Osteoblast (primary cell): ENCODE measurements around the gene FGF3. TPM values are rescaled to one million over a fixed set of nuclear protein-coding genes. Genes with fewer than 3 reads are reported as not detected.

Experiments
- DNase-seq: peaks from one replicate; pipeline ENCODE4 v3.0.0; 2011; ENCODE audit warnings: low spot score, mixed read lengths; ENCODE audit not compliant: insufficient read length; ENCODE audit errors: missing footprints
- H2AFZ ChIP-seq: 2 replicates; pipeline ENCODE4 v1.6.0; 2011; ENCODE audit warnings: mild to moderate bottlenecking, low read length
- H3K27ac ChIP-seq: 2 replicates; pipeline ENCODE4 v1.5.1; 2011; ENCODE audit warnings: mild to moderate bottlenecking, low read depth, low read length, moderate library complexity
- H3K27me3 ChIP-seq: 2 replicates; pipeline ENCODE4 v1.6.0; 2012; ENCODE audit warnings: mild to moderate bottlenecking, control low read depth, inconsistent platforms, low read length, moderate library complexity; ENCODE audit not compliant: insufficient read depth
- H3K36me3 ChIP-seq: 2 replicates; pipeline ENCODE4 v1.5.1; 2011; ENCODE audit warnings: mild to moderate bottlenecking, low read length, control low read depth, moderate library complexity; ENCODE audit not compliant: insufficient read depth
- H3K4me1 ChIP-seq: 2 replicates; pipeline ENCODE4 v1.5.1; 2011; ENCODE audit warnings: mild to moderate bottlenecking, low read length, control low read depth, moderate library complexity; ENCODE audit not compliant: insufficient read depth
- H3K4me2 ChIP-seq: 2 replicates; pipeline ENCODE4 v1.6.0; 2011; ENCODE audit warnings: mild to moderate bottlenecking, low read length; ENCODE audit not compliant: insufficient read depth
- H3K4me3 ChIP-seq: fragments of 200-600 bp; sonication (generic); 3 replicates; pipeline ENCODE4 v1.5.1; 2012; ENCODE audit warnings: mild to moderate bottlenecking, low read length, inconsistent platforms; ENCODE audit not compliant: insufficient read depth
- H3K79me2 ChIP-seq: 2 replicates; pipeline ENCODE4 v1.6.0; 2012; ENCODE audit warnings: mild to moderate bottlenecking, low read length, control low read depth, inconsistent platforms; ENCODE audit not compliant: insufficient read depth
- H3K9me3 ChIP-seq: 2 replicates; pipeline ENCODE4 v1.5.1; 2011; ENCODE audit warnings: low read depth, low read length, control low read depth
- H4K20me1 ChIP-seq: 2 replicates; pipeline ENCODE4 v1.6.0; 2012; ENCODE audit warnings: mild to moderate bottlenecking, low read length, control low read depth; ENCODE audit not compliant: insufficient read depth
- CTCF ChIP-seq: IDR thresholded peaks from 2 replicates; pipeline ENCODE4 v1.5.1; 2011; ENCODE audit warnings: mild to moderate bottlenecking, low read depth, low read length, moderate library complexity; ENCODE audit errors: extremely low read depth
- total RNA-seq: library from RNA; depleted of rRNA; stranded (reverse); fragments of >200 nt; gene quantifications from 2 replicates; pipeline ENCODE4 v1.2.3, GENCODE V29; 2012

FGF3 gene
- total RNA-seq, 1 donor = not detected

DNA sequence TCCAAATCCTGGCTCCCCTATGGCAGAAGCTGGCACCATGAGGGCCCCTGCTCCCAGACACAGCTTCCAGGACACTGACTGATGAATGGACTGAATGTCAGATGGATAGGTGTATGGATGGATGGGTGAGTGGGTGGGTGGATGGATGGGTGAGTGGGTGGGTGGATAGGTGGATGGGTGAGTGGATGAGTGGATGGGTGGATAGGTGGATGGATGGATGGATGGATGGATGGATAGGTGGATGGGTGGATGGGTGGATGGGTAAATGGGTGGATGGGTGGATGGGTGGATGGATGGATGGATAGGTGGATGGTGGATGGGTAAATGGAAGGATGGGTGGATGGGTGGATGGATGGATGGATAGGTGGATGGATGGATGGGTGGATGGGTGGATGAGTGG, 4.3 kb downstream of the FGF3 start:
- no peaks in the 10 kb centered on the region for H3K9me3 ChIP-seq
- H3K36me3 ChIP-seq = no peaks in the 10 kb centered on the region
- no peak overlapping the region for H2AFZ ChIP-seq
- H3K4me1 ChIP-seq = no peaks in the 10 kb centered on the region
- no peak for TF ChIP-seq CTCF
- no peak overlapping the region for H3K4me2 ChIP-seq
- H3K79me2 ChIP-seq = no peaks in the 10 kb centered on the region
- DNase-seq = peak; percentile 38
- H3K4me3 ChIP-seq = no peak overlapping the region
- peaks cover 39% of the 10 kb centered on the region for H3K27me3 ChIP-seq
- H3K27ac ChIP-seq = no peak overlapping the region
- H4K20me1 ChIP-seq = no peaks in the 10 kb centered on the region

DNA sequence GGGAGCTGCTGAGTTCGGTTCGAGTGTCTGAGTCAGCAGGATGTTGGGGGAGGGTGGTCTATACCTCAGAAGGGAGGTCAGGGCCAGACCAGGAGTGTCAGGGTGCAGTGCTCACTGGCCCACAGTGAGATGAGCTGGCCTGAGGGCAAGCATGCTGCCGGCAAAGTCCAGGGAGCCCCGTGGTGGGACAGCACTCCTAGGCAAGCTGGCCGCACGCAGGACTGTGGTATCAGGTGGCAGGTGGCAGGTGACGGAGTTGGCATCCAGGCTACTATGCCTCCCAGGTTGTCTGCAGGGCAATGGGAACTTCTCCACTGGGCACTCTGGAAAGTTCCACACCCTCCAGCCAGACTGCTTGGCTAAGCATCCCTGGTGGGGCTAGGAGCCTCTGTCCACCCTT, 4.8 kb downstream of the FGF3 start:
- TF ChIP-seq CTCF = no peak
- H3K9me3 ChIP-seq = no peaks in the 10 kb centered on the region
- H3K4me3 ChIP-seq = no peak overlapping the region
- H3K27me3 ChIP-seq = peaks cover 35% of the 10 kb centered on the region
- H3K79me2 ChIP-seq = no peaks in the 10 kb centered on the region
- H3K36me3 ChIP-seq = no peaks in the 10 kb centered on the region
- no peak overlapping the region for H3K27ac ChIP-seq
- no peaks in the 10 kb centered on the region for H3K4me1 ChIP-seq
- no peaks in the 10 kb centered on the region for H4K20me1 ChIP-seq
- DNase-seq = peak; percentile 73
- no peak overlapping the region for H2AFZ ChIP-seq
- H3K4me2 ChIP-seq = no peak overlapping the region

- no peaks in the 10 kb centered on the region for H4K20me1 ChIP-seq
- TF ChIP-seq CTCF = no peak
- no peak overlapping the region for H3K27ac ChIP-seq
- no peaks in the 10 kb centered on the region for H3K9me3 ChIP-seq
- H3K36me3 ChIP-seq = no peaks in the 10 kb centered on the region
- H3K4me3 ChIP-seq = no peak overlapping the region
- no peak overlapping the region for H3K4me2 ChIP-seq
- DNase-seq = peak; percentile 59
- no peak overlapping the region for H2AFZ ChIP-seq
- no peaks in the 10 kb centered on the region for H3K4me1 ChIP-seq
- no peaks in the 10 kb centered on the region for H3K79me2 ChIP-seq
- peaks cover 39% of the 10 kb centered on the region for H3K27me3 ChIP-seq
Measured at GRCh38 chr11:69813839-69814238, 5.4 kb downstream of the FGF3 start.

GRCh38 chr11:69812946-69813345, 6.3 kb downstream of the FGF3 start:
- Histone ChIP-seq H2AFZ (no peak overlapping the region), H3K27ac (no peak overlapping the region), H3K4me2 (no peak overlapping the region), H3K9me3 (no peaks in the 10 kb centered on the region), H3K27me3 (peaks cover 39% of the 10 kb centered on the region), H3K79me2 (no peaks in the 10 kb centered on the region), H3K4me1 (no peaks in the 10 kb centered on the region), H3K36me3 (no peaks in the 10 kb centered on the region), H4K20me1 (no peaks in the 10 kb centered on the region), H3K4me3 (no peak overlapping the region)
- no peak for TF ChIP-seq CTCF
- peak; percentile 76 for DNase-seq
